ENCODE data around the gene TUBGCP6. TPM values are rescaled to one million over a fixed set of nuclear protein-coding genes. Genes with fewer than 3 reads are reported as not detected.

The TUBGCP6 gene
- total RNA-seq, 4 donors from 2014 or later, result 20.3 to 44.3 (median 32.2) TPM

- DNase-seq, result peak; percentile 81
- intact Hi-C loops (cut with DNase I), result no loop called here
- Histone ChIP-seq H3K27ac (peak overlapping the region; percentile 83 to 95 (median 90)), H3K27me3 (no peaks in the 10 kb centered on the region), H3K4me3 (peak overlapping the region; percentile 20 to 69 (median 48)), H3K36me3 (peaks cover 3 to 34% (median 17%) of the 10 kb centered on the region in 3 donors), H3K9me3 (no peaks in the 10 kb centered on the region), H3K4me1 (peaks cover 49 to 76% (median 51%) of the 10 kb centered on the region in 3 donors)
- 8 to 20% methylated on average over 2 of the region's 43 CpGs for WGBS, 2 donors
- peak in 2 of 4 donors; percentile 12 to 69 for TF ChIP-seq POLR2A (IDR thresholded peaks at IDR 0.05)
- TF ChIP-seq CTCF (IDR thresholded peaks at IDR 0.05), result peak in 5 of 6 experiments; percentile 26 to 57 (median 44)
Observed at GRCh38 chr22:50190182-50190940, 54.5 kb downstream of the TUBGCP6 start.

- no peaks in the 10 kb centered on the region for H3K27me3 ChIP-seq
- no peak for DNase-seq
- WGBS, 2 donors, result 6 to 20% methylated on average over 1 to 4 of the region's 4 CpGs
- intact Hi-C loops (cut with DNase I), result no loop called here
- H3K4me1 ChIP-seq, result peaks cover 54 to 81% (median 55%) of the 10 kb centered on the region in 3 donors
- peak overlapping the region; percentile 83 to 95 (median 90) for H3K27ac ChIP-seq
- no peaks in the 10 kb centered on the region for H3K9me3 ChIP-seq
- peaks cover 3 to 29% (median 14%) of the 10 kb centered on the region in 3 donors for H3K36me3 ChIP-seq
- peak overlapping the region; percentile 20 to 69 (median 48) for H3K4me3 ChIP-seq
- peak in 1 of 4 donors; percentile 20 for TF ChIP-seq POLR2A (IDR thresholded peaks at IDR 0.05)
- no peak for TF ChIP-seq CTCF (IDR thresholded peaks at IDR 0.05)
Observed at GRCh38 chr22:50189849-50190181, 55.0 kb downstream of the TUBGCP6 start.

- intact Hi-C loops (cut with DNase I), result no loop called here
- WGBS, 2 donors, result 58 to 80% methylated on average over 6 to 7 of the region's 20 CpGs
Observed at GRCh38 chr22:50189184-50189848, 55.5 kb downstream of the TUBGCP6 start.

GRCh38 chr22:50188356-50188755, 56.5 kb downstream of the TUBGCP6 start:
- Histone ChIP-seq H3K9me3 (no peaks in the 10 kb centered on the region), H3K27me3 (no peaks in the 10 kb centered on the region), H3K27ac (peak overlapping the region in 2 of 4 donors; percentile 3 to 10), H3K36me3 (peaks cover 0 to 14% (median 5%) of the 10 kb centered on the region in 3 donors), H3K4me1 (peaks cover 63 to 95% (median 69%) of the 10 kb centered on the region in 3 donors), H3K4me3 (no peak overlapping the region)
- 100% methylated on average over 2 of the region's 11 CpGs; no CpG with 5 or more reads in 1 of the 2 donors for WGBS, 2 donors
- intact Hi-C loops (cut with DNase I), result no loop called here
- DNase-seq, result no peak
- TF ChIP-seq CTCF (IDR thresholded peaks at IDR 0.05), result no peak

More at GRCh38 chr22:50189184-50189848, 55.5 kb downstream of the TUBGCP6 start:
- Histone ChIP-seq H3K4me3 (peak overlapping the region in 2 of 4 donors; percentile 47 to 69), H3K27ac (peak overlapping the region; percentile 83 to 95 (median 90)), H3K4me1 (peaks cover 58 to 86% (median 59%) of the 10 kb centered on the region in 3 donors), H3K27me3 (no peaks in the 10 kb centered on the region), H3K9me3 (no peaks in the 10 kb centered on the region), H3K36me3 (peaks cover 3 to 24% (median 9%) of the 10 kb centered on the region in 3 donors)
- no peak for TF ChIP-seq CTCF (IDR thresholded peaks at IDR 0.05)
- no peak for TF ChIP-seq POLR2A (IDR thresholded peaks at IDR 0.05)
- no peak for DNase-seq

Data from esophagus squamous epithelium (tissue), 5 donors.